Neural cell (in vitro differentiated cells): ENCODE data around the gene FBXO40. TPM values are rescaled to one million over a fixed set of nuclear protein-coding genes. Genes with fewer than 3 reads are reported as not detected.

Experiments used
- H2AFZ ChIP-seq: fragments of 200-600, 300-800 bp; sonication (generic), shearing (Covaris generic); 2 replicates; pipeline ENCODE4 v1.6.0; 2014; ENCODE audit warnings: low read depth, mild to moderate bottlenecking, antibody characterized with exemption, low read length, moderate library complexity
- H3F3A ChIP-seq: fragments of 200-600 bp; shearing (Covaris generic); 2 replicates; pipeline ENCODE4 v1.6.1; 2016; ENCODE audit warnings: mild to moderate bottlenecking, moderate library complexity, mixed read lengths, antibody characterized with exemption, low read length; ENCODE audit not compliant: insufficient read depth, poor library complexity, severe bottlenecking
- H3K27ac ChIP-seq: fragments of 200-600, 300-800 bp; sonication (generic), shearing (Covaris generic); 2 replicates; pipeline ENCODE4 v1.5.1; 2014; ENCODE audit warnings: mild to moderate bottlenecking, low read length, moderate library complexity
- H3K27me3 ChIP-seq: fragments of 300-800, 200-600 bp; sonication (generic), shearing (Covaris generic); 2 replicates; pipeline ENCODE4 v1.6.0; 2014; ENCODE audit warnings: mild to moderate bottlenecking, low read depth, low read length, moderate library complexity; ENCODE audit not compliant: insufficient read depth
- H3K36me3 ChIP-seq: fragments of 300-800, 200-600 bp; sonication (generic), shearing (Covaris generic); 2 replicates; pipeline ENCODE4 v1.5.1; 2014; ENCODE audit warnings: mild to moderate bottlenecking, antibody characterized with exemption, low read length, moderate library complexity; ENCODE audit not compliant: insufficient read depth
- H3K4me2 ChIP-seq: fragments of 300-800, 200-600 bp; sonication (generic), shearing (Covaris generic); 2 replicates; pipeline ENCODE4 v1.6.0; 2014; ENCODE audit warnings: mild to moderate bottlenecking, low read length
- H3K4me3 ChIP-seq: fragments of 300-800, 200-600 bp; sonication (generic), shearing (Covaris generic); 2 replicates; pipeline ENCODE4 v1.5.1; 2014; ENCODE audit warnings: mild to moderate bottlenecking, low read length, moderate library complexity
- H3K79me2 ChIP-seq: fragments of 200-600 bp; shearing (Covaris generic); replicated peaks from 2 replicates; pipeline ENCODE4 v1.6.0; 2014; ENCODE audit warnings: mild to moderate bottlenecking, low read length, moderate library complexity; ENCODE audit not compliant: insufficient read depth
- H3K9ac ChIP-seq: fragments of 300-800, 200-600 bp; sonication (generic), shearing (Covaris generic); 2 replicates; pipeline ENCODE4 v1.6.1; 2016; ENCODE audit warnings: mild to moderate bottlenecking, low read length, mixed read lengths
- H3K9me2 ChIP-seq: fragments of 200-600 bp; shearing (Covaris generic); 2 replicates; pipeline ENCODE4 v1.6.1; 2016; ENCODE audit warnings: mild to moderate bottlenecking, low read length, mixed read lengths; ENCODE audit not compliant: insufficient read depth
- H3K9me3 ChIP-seq: fragments of 200-600, 300-800 bp; sonication (generic), shearing (Covaris generic); 2 replicates; pipeline ENCODE4 v1.6.1; 2016; ENCODE audit warnings: mild to moderate bottlenecking, mixed run types, low read length, moderate library complexity, mixed read lengths
- H4K20me1 ChIP-seq: fragments of 200-600 bp; shearing (Covaris generic); 2 replicates; pipeline ENCODE4 v1.6.1; 2016; ENCODE audit warnings: mild to moderate bottlenecking, mixed run types; ENCODE audit not compliant: insufficient read depth
- EP300 ChIP-seq: fragments of 450-650 bp; conservative IDR thresholded peaks from 2 replicates; pipeline ENCODE4 v1.6.1; 2014; ENCODE audit warnings: antibody characterized with exemption, mild to moderate bottlenecking, moderate library complexity; ENCODE audit not compliant: poor library complexity, severe bottlenecking
- EZH2 ChIP-seq: fragments of 200-600, 300-800 bp; shearing (Covaris generic), sonication (generic); IDR thresholded peaks from 2 replicates; pipeline ENCODE4 v1.6.1; 2014; ENCODE audit warnings: antibody characterized with exemption, low read length, borderline replicate concordance, mild to moderate bottlenecking; ENCODE audit not compliant: insufficient read depth, poor library complexity, severe bottlenecking
- MXI1 ChIP-seq: fragments of 450-650 bp; conservative IDR thresholded peaks from 2 replicates; pipeline ENCODE4 v1.6.1; 2014; ENCODE audit warnings: antibody characterized with exemption, mild to moderate bottlenecking; ENCODE audit not compliant: poor library complexity, severe bottlenecking
- POLR2AphosphoS5 ChIP-seq: IDR thresholded peaks from 2 replicates; pipeline ENCODE4 v1.6.1; 2012
- RAD21 ChIP-seq: fragments of 450-650 bp; conservative IDR thresholded peaks from 2 replicates; pipeline ENCODE4 v1.6.1; 2014; ENCODE audit warnings: antibody characterized with exemption, mild to moderate bottlenecking, moderate library complexity
- SMC3 ChIP-seq: fragments of 450-650 bp; conservative IDR thresholded peaks from 2 replicates; pipeline ENCODE4 v1.6.1; 2014; ENCODE audit warnings: antibody characterized with exemption, mild to moderate bottlenecking, moderate library complexity; ENCODE audit not compliant: poor library complexity
- TAF1 ChIP-seq: IDR thresholded peaks from 2 replicates; pipeline ENCODE4 v1.6.1; 2012; ENCODE audit warnings: low read depth
- polyA plus RNA-seq: library from polyadenylated mRNA; depleted of rRNA; stranded (reverse); fragments of >200 nt; gene quantifications from 2 replicates; pipeline ENCODE4 v1.2.3, GENCODE V29; 2014
- TF ChIP-seq, protein P1 (sequence below): fragments of 450-650 bp; IDR thresholded peaks from 2 replicates; pipeline ENCODE4 v1.5.1; 2014; ENCODE audit warnings: antibody characterized with exemption, mild to moderate bottlenecking, moderate library complexity; ENCODE audit not compliant: poor library complexity, severe bottlenecking
- TF ChIP-seq, protein P2 (sequence below): IDR thresholded peaks from 2 replicates; pipeline ENCODE4 v1.6.1; 2012; ENCODE audit warnings: borderline replicate concordance

The FBXO40 gene
- polyA plus RNA-seq, 1 donor from 2014 or later, result not detected

DNA sequence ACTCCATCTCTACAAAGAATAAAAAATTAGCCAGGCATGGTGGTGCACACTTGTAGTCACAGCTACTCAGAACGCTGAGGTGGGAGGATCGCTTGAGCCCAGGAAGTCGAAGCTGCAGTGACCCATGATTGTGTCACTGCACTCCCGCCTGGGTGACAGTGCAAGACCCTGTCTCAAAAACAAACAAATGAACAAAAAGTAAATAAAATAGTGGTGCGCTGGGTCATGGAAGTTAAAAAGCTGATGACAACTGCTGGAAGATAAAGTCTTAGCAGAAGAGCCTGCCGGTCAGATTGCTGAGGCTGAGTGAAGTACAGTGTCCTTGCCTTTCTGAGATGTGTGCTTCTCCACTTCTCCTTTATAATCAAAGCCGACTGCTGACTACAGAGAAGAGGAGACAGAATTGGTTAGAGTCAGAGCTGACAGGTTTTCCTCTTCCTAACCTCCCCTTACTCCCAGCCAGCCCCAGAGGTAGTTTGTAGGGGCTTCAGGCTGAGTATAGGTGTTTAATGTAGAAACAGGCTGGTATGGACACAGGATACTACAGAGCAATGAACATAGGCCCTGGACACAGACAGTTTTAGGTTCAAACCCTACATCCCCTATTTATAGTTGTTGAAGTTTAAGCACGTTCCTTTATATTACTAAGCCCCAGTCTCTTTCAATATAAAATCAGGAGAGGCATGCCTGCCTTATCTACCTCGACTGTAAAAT is 49.6 kb downstream of the FBXO40 start:
- no peak overlapping the region for H3K9ac ChIP-seq
- no peak overlapping the region for H3K27ac ChIP-seq
- H3F3A ChIP-seq, result no peaks in the 10 kb centered on the region
- H3K4me2 ChIP-seq, result no peak overlapping the region
- H2AFZ ChIP-seq, result no peak overlapping the region
- no peaks in the 10 kb centered on the region for H3K27me3 ChIP-seq
- H3K79me2 ChIP-seq, result no peaks in the 10 kb centered on the region
- H4K20me1 ChIP-seq, result no peaks in the 10 kb centered on the region
- TF ChIP-seq MXI1, result no peak
- TF ChIP-seq RAD21, result no peak
- TF ChIP-seq, protein P1, sequence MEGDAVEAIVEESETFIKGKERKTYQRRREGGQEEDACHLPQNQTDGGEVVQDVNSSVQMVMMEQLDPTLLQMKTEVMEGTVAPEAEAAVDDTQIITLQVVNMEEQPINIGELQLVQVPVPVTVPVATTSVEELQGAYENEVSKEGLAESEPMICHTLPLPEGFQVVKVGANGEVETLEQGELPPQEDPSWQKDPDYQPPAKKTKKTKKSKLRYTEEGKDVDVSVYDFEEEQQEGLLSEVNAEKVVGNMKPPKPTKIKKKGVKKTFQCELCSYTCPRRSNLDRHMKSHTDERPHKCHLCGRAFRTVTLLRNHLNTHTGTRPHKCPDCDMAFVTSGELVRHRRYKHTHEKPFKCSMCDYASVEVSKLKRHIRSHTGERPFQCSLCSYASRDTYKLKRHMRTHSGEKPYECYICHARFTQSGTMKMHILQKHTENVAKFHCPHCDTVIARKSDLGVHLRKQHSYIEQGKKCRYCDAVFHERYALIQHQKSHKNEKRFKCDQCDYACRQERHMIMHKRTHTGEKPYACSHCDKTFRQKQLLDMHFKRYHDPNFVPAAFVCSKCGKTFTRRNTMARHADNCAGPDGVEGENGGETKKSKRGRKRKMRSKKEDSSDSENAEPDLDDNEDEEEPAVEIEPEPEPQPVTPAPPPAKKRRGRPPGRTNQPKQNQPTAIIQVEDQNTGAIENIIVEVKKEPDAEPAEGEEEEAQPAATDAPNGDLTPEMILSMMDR, result no peak
- no peak for TF ChIP-seq TAF1
- TF ChIP-seq EZH2, result no peak
- TF ChIP-seq, protein P2, sequence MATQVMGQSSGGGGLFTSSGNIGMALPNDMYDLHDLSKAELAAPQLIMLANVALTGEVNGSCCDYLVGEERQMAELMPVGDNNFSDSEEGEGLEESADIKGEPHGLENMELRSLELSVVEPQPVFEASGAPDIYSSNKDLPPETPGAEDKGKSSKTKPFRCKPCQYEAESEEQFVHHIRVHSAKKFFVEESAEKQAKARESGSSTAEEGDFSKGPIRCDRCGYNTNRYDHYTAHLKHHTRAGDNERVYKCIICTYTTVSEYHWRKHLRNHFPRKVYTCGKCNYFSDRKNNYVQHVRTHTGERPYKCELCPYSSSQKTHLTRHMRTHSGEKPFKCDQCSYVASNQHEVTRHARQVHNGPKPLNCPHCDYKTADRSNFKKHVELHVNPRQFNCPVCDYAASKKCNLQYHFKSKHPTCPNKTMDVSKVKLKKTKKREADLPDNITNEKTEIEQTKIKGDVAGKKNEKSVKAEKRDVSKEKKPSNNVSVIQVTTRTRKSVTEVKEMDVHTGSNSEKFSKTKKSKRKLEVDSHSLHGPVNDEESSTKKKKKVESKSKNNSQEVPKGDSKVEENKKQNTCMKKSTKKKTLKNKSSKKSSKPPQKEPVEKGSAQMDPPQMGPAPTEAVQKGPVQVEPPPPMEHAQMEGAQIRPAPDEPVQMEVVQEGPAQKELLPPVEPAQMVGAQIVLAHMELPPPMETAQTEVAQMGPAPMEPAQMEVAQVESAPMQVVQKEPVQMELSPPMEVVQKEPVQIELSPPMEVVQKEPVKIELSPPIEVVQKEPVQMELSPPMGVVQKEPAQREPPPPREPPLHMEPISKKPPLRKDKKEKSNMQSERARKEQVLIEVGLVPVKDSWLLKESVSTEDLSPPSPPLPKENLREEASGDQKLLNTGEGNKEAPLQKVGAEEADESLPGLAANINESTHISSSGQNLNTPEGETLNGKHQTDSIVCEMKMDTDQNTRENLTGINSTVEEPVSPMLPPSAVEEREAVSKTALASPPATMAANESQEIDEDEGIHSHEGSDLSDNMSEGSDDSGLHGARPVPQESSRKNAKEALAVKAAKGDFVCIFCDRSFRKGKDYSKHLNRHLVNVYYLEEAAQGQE, result no peak
- no peak for TF ChIP-seq POLR2AphosphoS5
- no peak for TF ChIP-seq SMC3
- H3K9me2 ChIP-seq, result no peaks in the 10 kb centered on the region
- H3K36me3 ChIP-seq, result no peaks in the 10 kb centered on the region
- no peaks in the 10 kb centered on the region for H3K9me3 ChIP-seq
- no peak overlapping the region for H3K4me3 ChIP-seq

DNA sequence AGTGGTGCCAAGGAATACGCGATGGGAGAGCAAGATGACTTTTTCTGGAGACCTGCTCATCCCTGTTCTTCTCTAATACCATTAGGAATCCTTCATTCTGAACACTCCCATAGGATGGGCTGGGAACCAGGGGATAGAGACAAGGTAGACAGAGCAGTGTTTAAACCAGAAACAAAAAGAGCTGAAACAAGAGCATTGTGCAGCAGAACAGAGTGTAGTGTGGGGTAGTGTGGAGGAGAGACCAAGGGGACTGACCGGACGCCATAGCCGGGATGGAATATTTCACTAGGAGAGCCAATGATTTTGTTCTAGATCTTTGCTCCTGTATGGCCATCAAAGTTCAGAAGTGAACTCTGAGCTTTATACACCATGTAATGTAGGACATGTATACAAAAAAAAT is 51.9 kb downstream of the FBXO40 start:
- no peak overlapping the region for H3K4me2 ChIP-seq
- TF ChIP-seq MXI1 (no peak), TAF1 (no peak), POLR2AphosphoS5 (no peak), EZH2 (no peak), RAD21 (no peak), EP300 (no peak), SMC3 (no peak)
- TF ChIP-seq, protein P1, result no peak
- TF ChIP-seq, protein P2, result no peak
- H2AFZ ChIP-seq, result no peak overlapping the region
- no peaks in the 10 kb centered on the region for H3K79me2 ChIP-seq
- no peak overlapping the region for H3K4me3 ChIP-seq
- H4K20me1 ChIP-seq, result no peaks in the 10 kb centered on the region
- no peak overlapping the region for H3K27ac ChIP-seq
- H3K9ac ChIP-seq, result no peak overlapping the region
- no peaks in the 10 kb centered on the region for H3K27me3 ChIP-seq
- no peaks in the 10 kb centered on the region for H3F3A ChIP-seq
- H3K9me3 ChIP-seq, result no peaks in the 10 kb centered on the region
- no peaks in the 10 kb centered on the region for H3K9me2 ChIP-seq
- H3K36me3 ChIP-seq, result no peaks in the 10 kb centered on the region
